ENCODE measurements around the gene HLA-A. TPM values are rescaled to one million over a fixed set of nuclear protein-coding genes. Genes with fewer than 3 reads are reported as not detected.

Gene HLA-A
- total RNA-seq, 3 donors from 2014 or later (not counting 1 experiment from before 2014, with no cell fraction given), result 2,088 to 2,855 (median 2,731) TPM

DNA sequence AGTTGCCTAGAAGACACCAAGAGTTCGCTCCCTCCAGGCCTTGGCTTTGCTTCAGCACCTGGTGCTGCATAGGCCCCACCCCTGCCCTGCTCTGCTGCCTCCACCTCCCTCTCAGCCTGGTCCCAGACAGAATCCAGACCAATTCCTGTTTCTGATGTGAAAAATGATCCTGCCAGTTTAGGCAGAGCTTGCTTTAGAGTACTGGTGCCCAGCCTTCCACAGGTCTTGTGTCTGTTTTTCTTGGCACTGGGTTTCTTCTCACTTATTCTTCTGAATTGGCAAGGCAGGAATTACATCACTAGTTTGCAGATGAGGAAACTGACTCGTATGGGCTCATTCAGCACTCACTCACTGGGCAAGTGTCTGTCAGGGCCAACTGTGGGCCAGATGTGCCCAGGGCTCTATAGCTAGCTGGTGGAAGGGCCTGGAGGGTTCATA, 53.0 kb downstream of the HLA-A start:
- Mint-ChIP-seq H3K9me3 (no peaks in the 10 kb centered on the region), H3K4me3 (no peak overlapping the region), H3K4me1 (peaks cover 4 to 6% of the 10 kb centered on the region in 2 donors), H3K36me3 (no peaks in the 10 kb centered on the region), H3K27me3 (ENCODE audit: low read depth in 2 of 2) (peaks cover 13 to 25% of the 10 kb centered on the region in 2 donors), H3K27ac (no peak overlapping the region)
- TF ChIP-seq, protein P1, sequence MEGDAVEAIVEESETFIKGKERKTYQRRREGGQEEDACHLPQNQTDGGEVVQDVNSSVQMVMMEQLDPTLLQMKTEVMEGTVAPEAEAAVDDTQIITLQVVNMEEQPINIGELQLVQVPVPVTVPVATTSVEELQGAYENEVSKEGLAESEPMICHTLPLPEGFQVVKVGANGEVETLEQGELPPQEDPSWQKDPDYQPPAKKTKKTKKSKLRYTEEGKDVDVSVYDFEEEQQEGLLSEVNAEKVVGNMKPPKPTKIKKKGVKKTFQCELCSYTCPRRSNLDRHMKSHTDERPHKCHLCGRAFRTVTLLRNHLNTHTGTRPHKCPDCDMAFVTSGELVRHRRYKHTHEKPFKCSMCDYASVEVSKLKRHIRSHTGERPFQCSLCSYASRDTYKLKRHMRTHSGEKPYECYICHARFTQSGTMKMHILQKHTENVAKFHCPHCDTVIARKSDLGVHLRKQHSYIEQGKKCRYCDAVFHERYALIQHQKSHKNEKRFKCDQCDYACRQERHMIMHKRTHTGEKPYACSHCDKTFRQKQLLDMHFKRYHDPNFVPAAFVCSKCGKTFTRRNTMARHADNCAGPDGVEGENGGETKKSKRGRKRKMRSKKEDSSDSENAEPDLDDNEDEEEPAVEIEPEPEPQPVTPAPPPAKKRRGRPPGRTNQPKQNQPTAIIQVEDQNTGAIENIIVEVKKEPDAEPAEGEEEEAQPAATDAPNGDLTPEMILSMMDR (IDR thresholded peaks at IDR 0.05), result no peak
- DNase-seq (no peak), ATAC-seq (no peak)
- WGBS (ENCODE audit: insufficient coverage), result 60% methylated on average over 2 of the region's 2 CpGs
- Histone ChIP-seq H3K9me3 (ENCODE audit: control insufficient read depth, insufficient read depth, low read length) (no peaks in the 10 kb centered on the region), H3K36me3 (ENCODE audit: control insufficient read depth, insufficient read depth, low read length) (no peaks in the 10 kb centered on the region), H3K4me1 (ENCODE audit: control insufficient read depth, insufficient read depth, low read length) (peaks cover 6% of the 10 kb centered on the region), H3K4me3 (ENCODE audit: low read length) (no peak overlapping the region), H3K27ac (ENCODE audit: low read length) (no peak overlapping the region), H3K27me3 (ENCODE audit: control insufficient read depth, insufficient read depth, low read length) (no peaks in the 10 kb centered on the region)
- intact Hi-C loops (cut with micrococcal nuclease), result no loop called here

Other genes starting within 250 kb of the HLA-A start
- 1,000 to 10,000 TPM; 1,031 to 1,621 (median 1,125) TPM for gene HLA-F, start 219.1 kb upstream of the HLA-A start, total RNA-seq
- gene HLA-G, start 114.7 kb upstream of the HLA-A start, total RNA-seq, result 1 to 10 TPM; 1.6 to 7.7 (median 4.0) TPM
- 10 to 100 TPM; 21.0 to 36.2 (median 28.5) TPM for gene POLR1H, start 118.7 kb downstream of the HLA-A start, total RNA-seq
- gene PPP1R11, start 124.7 kb downstream of the HLA-A start, total RNA-seq, result 10 to 100 TPM; 52.9 to 75.3 (median 61.1) TPM
- not detected for gene RNF39, start 133.2 kb downstream of the HLA-A start, total RNA-seq
- gene TRIM31, start 170.6 kb downstream of the HLA-A start, total RNA-seq, result not detected
- under 1 TPM in 2 of 3 donors, not detected in 1; 0.26 to 0.30 TPM for gene TRIM40, start 193.6 kb downstream of the HLA-A start, total RNA-seq
- gene TRIM10, start 218.7 kb downstream of the HLA-A start, total RNA-seq, result not detected
- gene TRIM15, start 221.0 kb downstream of the HLA-A start, total RNA-seq, result not detected